Fibroblast of the aortic adventitia (primary cell): ENCODE measurements around the gene ANGEL2. TPM values are rescaled to one million over a fixed set of nuclear protein-coding genes. Genes with fewer than 3 reads are reported as not detected.

Experiments
- DNase-seq: peaks from one replicate; pipeline ENCODE4 v3.0.0-alpha.2; 2010; ENCODE audit warnings: low read depth
- H3K4me3 ChIP-seq: 2 replicates; pipeline ENCODE4 v1.5.1; 2011; ENCODE audit warnings: low read depth, mild to moderate bottlenecking, control low read depth, low read length, moderate library complexity
- total RNA-seq: library from RNA; depleted of rRNA; stranded (reverse); fragments of >200 nt; gene quantifications from 2 replicates; pipeline ENCODE4 v1.2.3, GENCODE V29; 2012; ENCODE audit warnings: low replicate concordance
- TF ChIP-seq, protein P1 (sequence below): IDR thresholded peaks from 2 replicates; pipeline ENCODE4 v1.5.1; 2011; ENCODE audit warnings: mild to moderate bottlenecking, low read length, control low read depth, inconsistent platforms; ENCODE audit not compliant: insufficient read depth

Gene ANGEL2
- total RNA-seq, 1 donor: 63.4 TPM

DNA sequence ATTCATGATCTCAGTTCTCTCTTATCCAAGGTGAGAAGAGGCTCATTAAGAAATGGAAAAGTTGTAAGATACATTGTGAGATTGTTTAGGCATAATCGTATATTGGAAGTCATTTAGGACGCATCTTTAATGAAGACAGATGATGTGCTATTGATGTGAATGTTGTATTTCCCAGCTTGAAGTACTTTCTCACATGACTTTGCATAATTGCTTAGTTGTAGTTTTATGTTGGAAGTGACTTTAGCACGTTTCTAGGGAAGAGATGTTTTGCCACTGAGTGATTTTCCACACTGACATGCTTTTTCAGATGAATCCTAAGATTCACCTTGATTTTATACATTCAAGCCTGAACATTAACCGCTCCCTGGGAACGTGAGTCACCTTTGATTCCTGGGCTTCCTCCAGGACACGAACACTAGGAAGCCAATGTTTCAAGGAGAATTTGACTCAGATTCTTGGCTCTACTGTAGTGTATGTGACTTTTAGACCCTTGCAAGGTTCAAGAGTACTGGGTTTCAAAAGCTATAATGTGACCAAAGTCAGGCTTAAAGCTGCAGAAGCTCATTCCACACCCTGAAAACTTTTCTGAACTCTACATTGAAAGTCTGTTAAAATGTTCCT, 27.9 kb downstream of the ANGEL2 start:
- TF ChIP-seq, protein P1, sequence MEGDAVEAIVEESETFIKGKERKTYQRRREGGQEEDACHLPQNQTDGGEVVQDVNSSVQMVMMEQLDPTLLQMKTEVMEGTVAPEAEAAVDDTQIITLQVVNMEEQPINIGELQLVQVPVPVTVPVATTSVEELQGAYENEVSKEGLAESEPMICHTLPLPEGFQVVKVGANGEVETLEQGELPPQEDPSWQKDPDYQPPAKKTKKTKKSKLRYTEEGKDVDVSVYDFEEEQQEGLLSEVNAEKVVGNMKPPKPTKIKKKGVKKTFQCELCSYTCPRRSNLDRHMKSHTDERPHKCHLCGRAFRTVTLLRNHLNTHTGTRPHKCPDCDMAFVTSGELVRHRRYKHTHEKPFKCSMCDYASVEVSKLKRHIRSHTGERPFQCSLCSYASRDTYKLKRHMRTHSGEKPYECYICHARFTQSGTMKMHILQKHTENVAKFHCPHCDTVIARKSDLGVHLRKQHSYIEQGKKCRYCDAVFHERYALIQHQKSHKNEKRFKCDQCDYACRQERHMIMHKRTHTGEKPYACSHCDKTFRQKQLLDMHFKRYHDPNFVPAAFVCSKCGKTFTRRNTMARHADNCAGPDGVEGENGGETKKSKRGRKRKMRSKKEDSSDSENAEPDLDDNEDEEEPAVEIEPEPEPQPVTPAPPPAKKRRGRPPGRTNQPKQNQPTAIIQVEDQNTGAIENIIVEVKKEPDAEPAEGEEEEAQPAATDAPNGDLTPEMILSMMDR: no peak
- H3K4me3 ChIP-seq: no peak overlapping the region
- peak; percentile 58 for DNase-seq

DNA sequence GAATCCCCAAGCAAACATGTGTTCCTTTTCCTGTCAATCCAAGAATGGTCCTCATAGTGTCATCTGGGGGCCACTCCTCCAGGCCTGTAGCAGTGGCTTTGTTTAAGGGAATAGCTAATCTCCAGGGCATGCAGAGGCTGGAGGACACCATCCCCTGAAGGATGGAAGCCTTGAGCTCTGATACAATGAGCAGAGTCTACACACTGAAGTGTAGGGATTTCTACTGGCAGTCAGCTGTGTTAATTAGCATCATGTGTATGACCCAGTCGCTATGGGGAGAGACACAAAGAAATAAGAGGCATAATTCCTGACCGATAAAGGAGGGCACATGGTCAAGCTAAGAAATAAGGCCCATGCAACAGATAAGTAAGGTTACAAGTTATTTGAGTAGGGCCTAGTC, 29.1 kb downstream of the ANGEL2 start:
- TF ChIP-seq, protein P1: no peak
- no peak overlapping the region for H3K4me3 ChIP-seq
- DNase-seq: no peak

DNA sequence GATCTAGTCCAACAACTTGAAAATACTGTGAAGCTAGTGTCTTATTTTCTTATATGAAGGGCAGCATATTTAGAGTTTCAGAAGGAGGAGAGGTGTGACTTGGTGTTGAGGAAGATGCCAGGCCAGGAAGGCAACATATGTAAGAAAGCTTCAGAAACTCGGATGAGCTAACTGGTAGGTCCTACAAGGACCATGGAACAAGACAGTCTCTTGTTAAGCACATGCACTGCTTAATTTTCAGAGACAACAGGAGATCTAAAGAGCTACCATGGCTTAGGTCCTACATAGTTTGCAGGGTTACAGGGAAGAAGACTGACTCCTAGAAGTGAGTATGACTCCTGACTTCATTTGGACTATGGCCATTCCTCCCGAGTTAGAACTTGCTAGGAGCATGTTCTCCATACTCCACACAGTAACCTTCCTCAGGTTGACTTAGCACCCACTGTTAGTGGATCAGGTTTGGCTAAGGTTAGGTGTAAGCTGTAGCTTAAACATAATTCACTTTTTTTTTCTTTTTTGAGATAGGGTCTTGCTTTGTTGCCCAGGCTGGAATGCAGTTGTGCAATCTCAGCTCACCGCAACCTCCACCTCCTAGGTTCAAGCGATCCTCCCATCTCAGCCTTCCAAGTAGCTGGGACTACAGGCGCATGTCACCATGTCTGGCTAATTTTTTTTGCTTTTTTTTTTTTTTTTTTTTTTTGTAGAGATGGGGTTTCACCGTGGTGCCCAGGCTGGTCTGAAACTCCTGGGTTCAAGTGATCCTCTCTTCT, 31.0 kb downstream of the ANGEL2 start:
- no peak for DNase-seq
- no peak overlapping the region for H3K4me3 ChIP-seq
- TF ChIP-seq, protein P1: no peak

DNA sequence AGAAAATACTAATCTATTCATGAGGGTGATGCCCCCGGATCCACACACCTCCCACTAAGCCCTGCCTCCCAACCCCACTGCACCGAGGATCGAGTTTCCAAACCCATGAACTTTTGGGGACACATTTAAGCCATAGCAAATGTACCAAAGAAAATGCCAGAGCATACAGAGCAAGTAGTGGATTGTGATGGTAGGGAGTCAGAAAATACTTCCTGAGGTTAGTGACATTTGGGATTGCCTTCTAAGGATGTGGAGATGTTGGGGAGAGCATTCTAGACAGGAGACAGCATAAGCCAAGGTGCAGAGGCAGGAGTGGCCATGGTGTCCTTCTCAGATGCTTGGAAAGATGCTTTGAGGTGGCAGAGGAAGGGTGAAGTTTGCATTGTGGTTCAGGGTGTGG, 32.2 kb downstream of the ANGEL2 start:
- H3K4me3 ChIP-seq: no peak overlapping the region
- DNase-seq: no peak
- TF ChIP-seq, protein P1: no peak

DNA sequence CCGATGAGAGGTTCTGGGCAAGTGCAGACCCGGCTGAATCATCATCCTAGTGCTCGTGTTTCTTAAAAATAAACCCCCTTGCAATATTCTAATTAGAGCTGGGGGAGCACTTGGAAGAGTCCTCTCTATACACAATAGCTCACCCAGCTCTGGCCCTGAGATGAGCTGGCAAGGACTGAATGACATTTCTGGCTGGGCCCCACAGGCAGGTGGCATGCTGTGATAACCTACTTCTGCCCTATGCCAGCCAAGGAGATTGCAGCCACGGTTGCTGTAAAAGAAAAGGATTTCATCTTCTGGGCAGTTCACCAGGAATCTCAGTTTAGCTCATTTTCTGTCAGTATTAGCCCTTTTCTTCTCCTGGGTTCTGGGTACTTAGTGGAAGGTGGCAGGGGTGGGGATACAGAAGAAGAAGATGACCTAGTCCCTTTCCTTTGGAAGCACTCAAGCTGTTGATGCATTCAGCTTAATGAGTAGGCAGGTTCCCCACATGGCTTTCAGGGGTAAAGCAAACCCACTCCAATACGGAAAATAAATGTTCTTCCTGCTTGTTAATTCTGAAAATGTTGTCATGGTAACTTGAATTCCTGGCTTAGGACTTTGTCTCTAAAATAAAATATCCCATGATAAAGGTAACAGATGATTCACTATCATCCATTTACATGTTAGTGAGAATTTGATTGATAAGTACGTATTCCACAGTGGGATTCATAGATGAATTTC, 33.1 kb downstream of the ANGEL2 start:
- peak; percentile 20 for DNase-seq
- no peak overlapping the region for H3K4me3 ChIP-seq
- TF ChIP-seq, protein P1: no peak

DNA sequence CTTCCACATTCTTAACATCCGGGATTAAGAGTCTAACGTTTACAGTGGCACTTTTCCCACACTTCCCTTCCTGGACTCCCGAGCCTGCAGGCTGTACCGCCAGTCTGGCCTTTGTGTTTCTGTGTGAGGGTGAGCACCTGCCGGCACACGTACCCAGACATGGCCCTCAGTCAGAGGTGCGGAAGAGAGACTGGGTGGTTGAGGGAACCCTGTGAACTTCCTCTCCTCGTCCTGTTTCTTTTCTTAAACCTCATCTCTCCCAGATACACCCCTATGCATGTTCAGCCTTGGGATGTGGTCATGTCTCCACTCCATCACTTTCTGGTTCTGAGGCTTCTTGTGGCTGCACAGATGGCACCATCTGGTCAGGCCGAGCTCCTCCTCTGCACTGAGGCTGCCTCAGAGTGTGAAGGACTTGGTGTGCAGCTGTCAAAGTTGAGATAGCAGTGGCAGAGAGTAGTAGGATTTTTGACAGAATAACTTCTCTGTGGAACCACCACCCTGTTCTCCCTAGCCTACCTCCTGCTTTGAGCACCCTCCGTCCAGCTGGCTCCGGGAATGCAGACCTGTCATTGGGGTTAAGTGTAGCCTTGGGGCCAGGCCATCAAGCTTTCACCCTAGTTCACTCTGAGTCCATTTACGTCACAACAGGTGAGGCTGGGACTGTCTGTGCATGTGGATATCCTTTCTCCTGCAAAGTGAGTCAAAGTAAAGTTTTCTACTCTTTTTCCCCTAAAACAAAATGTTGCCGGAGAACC, 33.9 kb downstream of the ANGEL2 start:
- no peak overlapping the region for H3K4me3 ChIP-seq
- TF ChIP-seq, protein P1: no peak
- no peak for DNase-seq
